AG09309 (cell line): ENCODE measurements around the gene CLEC16A.

Experiments
- DNase-seq: peaks from one replicate; pipeline ENCODE4 v3.0.0-alpha.2; 2010; ENCODE audit warnings: low read depth
- H3K4me3 ChIP-seq: 2 replicates; pipeline ENCODE4 v1.5.1; 2011; ENCODE audit warnings: mild to moderate bottlenecking, low read depth, low read length, moderate library complexity; ENCODE audit not compliant: control insufficient read depth
- TF ChIP-seq, protein P1 (sequence below): IDR thresholded peaks from 2 replicates; pipeline ENCODE4 v1.5.1; 2011; ENCODE audit warnings: mild to moderate bottlenecking, low read depth, low read length, inconsistent platforms; ENCODE audit not compliant: insufficient read depth, control insufficient read depth; ENCODE audit errors: missing control alignments

CLEC16A gene

DNA sequence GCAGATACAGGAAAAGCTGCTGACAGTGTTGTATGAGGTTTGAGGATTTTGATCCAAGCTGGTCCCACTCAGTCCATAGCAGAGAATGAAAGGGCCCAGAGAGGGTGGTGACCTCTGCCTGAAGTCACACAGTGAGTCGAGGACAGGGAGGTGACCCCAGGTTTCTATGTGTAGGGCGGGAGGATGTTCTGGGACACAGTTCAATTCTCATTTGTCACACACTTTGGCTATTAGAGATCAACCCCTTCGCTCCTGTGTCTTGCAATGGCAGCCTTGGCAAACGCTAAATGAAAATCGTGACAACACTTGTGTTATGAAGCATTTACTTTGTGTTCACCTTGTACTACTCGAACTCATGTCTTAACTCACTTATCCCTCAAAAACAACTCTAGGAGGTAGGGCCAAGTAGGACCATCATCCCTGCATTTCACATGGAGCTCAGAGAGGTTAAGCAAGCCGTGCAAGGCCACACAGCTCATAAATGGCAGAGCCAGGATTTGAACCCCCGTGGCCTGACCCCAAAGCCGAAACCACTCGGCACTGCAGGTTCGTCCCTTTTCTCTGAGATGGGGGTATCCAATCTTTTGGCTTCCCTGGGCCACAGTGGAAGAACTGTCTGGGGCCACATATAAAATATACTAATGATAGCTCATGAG lies 12.3 kb upstream of the CLEC16A start:
- no peak overlapping the region for H3K4me3 ChIP-seq
- no peak for DNase-seq
- TF ChIP-seq, protein P1, sequence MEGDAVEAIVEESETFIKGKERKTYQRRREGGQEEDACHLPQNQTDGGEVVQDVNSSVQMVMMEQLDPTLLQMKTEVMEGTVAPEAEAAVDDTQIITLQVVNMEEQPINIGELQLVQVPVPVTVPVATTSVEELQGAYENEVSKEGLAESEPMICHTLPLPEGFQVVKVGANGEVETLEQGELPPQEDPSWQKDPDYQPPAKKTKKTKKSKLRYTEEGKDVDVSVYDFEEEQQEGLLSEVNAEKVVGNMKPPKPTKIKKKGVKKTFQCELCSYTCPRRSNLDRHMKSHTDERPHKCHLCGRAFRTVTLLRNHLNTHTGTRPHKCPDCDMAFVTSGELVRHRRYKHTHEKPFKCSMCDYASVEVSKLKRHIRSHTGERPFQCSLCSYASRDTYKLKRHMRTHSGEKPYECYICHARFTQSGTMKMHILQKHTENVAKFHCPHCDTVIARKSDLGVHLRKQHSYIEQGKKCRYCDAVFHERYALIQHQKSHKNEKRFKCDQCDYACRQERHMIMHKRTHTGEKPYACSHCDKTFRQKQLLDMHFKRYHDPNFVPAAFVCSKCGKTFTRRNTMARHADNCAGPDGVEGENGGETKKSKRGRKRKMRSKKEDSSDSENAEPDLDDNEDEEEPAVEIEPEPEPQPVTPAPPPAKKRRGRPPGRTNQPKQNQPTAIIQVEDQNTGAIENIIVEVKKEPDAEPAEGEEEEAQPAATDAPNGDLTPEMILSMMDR: no peak

DNA sequence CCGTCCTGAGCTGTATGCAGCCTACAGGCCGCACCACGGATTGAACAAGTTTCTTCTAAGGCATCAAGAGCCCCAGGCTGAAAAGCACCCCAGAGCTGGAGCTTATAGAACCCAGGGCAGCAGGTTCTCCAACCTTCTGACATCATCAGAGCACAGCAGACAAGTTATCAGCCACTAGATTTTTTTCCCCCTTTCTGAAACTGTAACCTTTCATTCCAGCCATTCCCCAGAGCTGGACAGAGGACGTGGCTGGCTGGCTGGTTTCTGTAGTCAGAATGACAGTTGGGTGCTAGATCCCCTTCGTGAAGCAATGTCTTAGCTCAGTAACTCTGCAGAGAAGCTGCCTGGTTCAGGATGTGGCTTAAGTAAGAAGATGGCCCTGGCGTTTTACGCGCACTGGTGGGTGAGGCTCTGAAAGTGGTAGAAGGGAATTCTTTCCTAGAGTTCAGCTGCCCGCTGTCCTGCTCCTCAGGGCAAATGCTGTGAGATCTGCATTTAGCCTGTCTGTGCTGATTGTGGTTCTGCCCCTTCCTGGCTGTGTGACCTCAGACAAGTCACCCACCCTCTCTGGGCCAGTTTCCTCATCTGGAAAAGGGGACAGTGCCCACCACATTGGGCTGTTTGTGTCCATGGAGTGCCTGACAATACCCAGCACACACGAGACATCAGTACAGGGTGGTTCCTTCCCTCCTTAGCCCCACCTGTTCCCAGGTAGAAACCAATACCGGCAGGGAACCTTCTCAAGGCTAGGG lies 11.2 kb upstream of the CLEC16A start:
- TF ChIP-seq, protein P1: no peak
- no peak for DNase-seq
- no peak overlapping the region for H3K4me3 ChIP-seq

GRCh38 chr16:10933865-10934264 lies 10.5 kb upstream of the CLEC16A start:
- TF ChIP-seq, protein P1: no peak
- no peak overlapping the region for H3K4me3 ChIP-seq
- DNase-seq: no peak

GRCh38 chr16:10934325-10935107 lies 9.8 kb upstream of the CLEC16A start:
- no peak for DNase-seq
- TF ChIP-seq, protein P1: no peak
- no peak overlapping the region for H3K4me3 ChIP-seq

DNA sequence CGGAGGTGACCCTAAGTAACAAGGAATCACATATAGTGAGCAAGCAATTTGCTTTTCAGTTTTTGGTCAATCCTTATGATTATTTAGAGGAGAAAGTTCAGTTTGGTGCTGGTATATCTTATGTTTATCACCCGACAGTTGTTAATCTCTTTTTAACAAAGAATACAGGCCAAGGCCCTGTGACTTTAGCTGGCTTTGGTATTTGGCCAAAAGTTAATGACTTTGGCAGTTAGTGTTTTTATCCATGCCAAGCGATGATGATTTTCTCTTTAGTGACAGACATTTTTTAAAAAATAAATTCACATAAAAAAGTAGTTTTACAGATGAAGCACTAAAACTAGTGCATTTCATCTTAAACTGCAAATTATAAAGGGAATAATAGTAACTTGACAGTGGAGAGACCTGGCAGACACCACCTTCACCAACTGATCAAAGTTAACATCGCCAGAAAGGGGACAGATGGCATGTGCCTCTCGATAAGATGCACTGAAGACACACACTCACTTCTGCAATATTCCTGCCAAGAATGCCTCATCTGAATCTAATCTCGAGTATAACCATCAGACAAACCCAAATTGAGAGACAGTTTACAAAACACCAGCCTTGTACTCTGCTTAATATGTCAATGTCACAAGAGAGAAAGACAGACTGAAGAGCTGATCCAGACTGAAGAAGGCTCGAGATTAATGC lies 9.0 kb upstream of the CLEC16A start:
- TF ChIP-seq, protein P1: no peak
- H3K4me3 ChIP-seq: no peak overlapping the region
- DNase-seq: no peak
